Hematopoietic multipotent progenitor cell (in vitro differentiated cells): ENCODE measurements around the gene NUMB. TPM values are rescaled to one million over a fixed set of nuclear protein-coding genes. Genes with fewer than 3 reads are reported as not detected.

Source experiments
- DNase-seq, 3 donors: peaks; one replicate each; pipeline ENCODE4 v3.0.0-alpha.2; 2011 to 2015; ENCODE audit warnings: low read depth in 2 of 3, low spot score in 2 of 3
- total RNA-seq: library from RNA; depleted of rRNA; stranded (reverse); fragments of >200 nt; gene quantifications from one replicate; pipeline ENCODE4 v1.2.3, GENCODE V29; 2012

Gene NUMB
- total RNA-seq, 1 donor, result 38.5 TPM

DNA sequence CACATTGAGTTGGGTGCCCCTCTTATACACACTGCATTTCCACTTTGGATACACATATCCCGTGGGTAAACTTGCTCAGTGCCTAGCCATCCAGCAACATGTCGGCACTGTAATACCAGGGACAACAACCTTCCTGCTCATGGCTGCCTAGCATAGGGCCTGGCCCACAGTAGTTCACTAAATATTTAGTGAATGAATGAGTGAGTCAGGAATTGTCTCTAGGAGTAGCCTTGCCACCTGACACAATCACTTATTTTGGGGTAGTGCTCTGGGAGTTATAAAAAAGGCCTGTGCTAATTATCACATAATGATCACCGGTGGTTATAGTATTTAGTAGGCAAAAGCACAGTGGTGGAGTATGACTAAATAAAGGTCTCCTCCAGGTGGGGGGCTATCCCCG is 8.5 kb upstream of the NUMB start:
- no peak for DNase-seq

DNA sequence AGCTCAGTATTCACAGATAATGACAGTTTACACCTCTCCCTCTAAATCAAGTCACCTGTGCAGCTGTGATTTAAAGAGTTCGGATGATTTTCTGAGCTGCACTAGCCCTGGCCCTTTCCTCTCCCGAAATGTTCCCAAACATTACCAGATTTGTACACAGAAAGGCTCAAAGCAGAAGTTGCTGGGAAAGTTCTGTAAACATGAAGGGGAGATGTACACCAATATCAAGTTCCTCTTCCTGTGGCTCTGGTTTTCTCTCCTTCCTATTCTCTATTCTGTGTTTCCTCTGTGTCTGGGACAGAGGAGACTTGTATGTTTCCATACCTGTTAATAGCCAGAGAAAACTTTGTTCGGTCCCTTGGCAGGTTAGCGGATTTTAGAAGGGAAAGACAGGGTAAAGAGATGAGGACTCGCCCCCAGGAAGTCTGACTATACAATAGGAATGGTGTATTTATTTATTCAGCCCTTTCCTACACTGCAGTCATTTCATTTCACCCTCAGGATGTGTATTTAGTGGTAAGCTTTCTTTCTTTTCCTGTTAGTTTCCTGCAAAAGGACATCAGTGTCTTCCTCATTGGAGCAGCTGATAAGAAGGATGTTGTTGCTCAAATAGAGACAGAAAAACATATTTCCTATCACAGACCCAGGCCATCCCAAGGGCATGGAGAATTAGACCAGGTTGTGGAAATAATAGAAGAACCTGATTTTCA is 7.6 kb upstream of the NUMB start:
- no peak for DNase-seq

- peak in 1 of 3 donors; percentile 54 for DNase-seq
These were observed 5.1 kb upstream of the NUMB start for GRCh38 chr14:73463411-73463810.

GRCh38 chr14:73462815-73463214 is 4.5 kb upstream of the NUMB start:
- no peak for DNase-seq

DNA sequence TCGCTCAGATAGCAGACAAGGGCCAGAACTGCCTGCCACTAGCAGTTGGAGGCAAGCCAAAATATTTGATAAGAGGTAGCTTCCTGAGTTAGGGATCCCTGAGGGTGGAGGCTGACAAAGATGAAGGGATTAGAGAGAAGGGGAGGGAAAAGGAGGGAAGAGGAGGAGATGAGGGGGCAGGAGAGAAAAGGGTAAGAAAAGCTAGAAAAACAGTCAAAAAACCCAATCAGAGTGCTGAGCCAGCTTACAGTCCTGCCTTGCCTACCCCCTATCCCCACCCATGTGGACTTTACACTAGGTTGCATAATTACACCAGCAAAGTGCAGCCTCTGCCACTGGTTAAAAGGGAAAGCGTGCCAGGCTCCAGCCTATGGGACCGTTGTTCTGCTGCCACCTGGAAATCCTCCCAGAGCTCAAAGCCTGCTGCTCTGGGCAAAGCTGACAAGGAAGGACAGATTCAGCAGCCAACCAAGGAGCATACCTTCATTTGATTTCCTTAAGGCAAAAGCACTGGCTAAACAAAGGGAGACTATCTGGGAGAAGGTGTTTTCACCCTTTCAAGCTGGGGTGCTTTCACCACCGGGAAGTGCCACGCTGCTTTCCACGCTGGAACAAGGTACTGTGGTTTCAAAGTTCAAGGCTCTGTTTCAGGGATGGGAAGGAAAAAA is 3.8 kb upstream of the NUMB start:
- no peak for DNase-seq

GRCh38 chr14:73461478-73462047 is 3.2 kb upstream of the NUMB start:
- no peak for DNase-seq

- DNase-seq, result no peak
These were observed 2.4 kb upstream of the NUMB start for GRCh38 chr14:73460691-73461127.

GRCh38 chr14:73459959-73460358 is 1.6 kb upstream of the NUMB start:
- DNase-seq, result no peak

- DNase-seq, result no peak
These were observed 493 bp downstream of the NUMB start for GRCh38 chr14:73457924-73458182.

DNA sequence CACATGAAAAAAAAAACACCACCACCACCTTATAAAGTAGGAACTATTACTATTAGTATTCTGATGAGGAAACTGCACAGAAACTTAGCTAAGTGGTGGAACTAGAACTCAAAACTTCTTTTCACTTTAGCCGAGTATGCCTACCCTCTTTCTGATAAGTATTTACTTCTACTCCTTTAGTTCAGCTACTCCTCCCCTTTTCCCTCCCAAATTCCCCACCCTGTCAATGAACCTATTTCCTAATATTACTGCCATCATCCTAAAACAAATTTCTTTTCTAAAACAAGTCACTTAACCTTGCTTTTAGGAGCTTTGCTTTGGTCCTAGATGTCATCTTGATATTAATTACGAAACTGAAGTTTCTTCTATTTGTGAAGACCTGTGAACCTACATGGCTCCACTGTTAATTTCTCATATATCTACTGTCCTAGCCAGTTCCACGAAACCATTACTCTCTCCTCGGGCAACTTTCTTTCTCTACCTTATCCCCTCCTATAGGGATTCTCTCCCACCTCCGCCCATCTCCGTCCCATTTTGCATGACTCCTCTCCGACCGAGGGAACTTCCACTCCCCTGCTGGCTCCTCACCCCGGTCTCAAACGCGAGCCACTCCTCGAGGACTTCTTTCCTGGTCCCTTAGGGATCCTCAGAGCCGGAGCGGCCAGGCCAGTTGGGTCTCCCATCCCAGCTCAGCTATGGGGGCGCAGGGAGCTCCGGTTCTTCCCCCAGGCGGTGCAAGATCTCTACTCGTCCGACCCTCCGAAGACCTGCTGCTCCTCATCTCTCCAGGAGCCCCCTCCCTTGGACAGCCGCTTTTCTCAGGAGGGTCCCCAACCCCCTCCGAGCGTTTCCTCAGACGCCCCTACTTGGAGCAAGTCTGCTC is 1.1 kb downstream of the NUMB start:
- no peak for DNase-seq

GRCh38 chr14:73455294-73455693 is 3.1 kb downstream of the NUMB start:
- no peak for DNase-seq

- DNase-seq, result peak in 1 of 3 donors; percentile 42
These were observed 5.8 kb downstream of the NUMB start for GRCh38 chr14:73452341-73453186.

DNA sequence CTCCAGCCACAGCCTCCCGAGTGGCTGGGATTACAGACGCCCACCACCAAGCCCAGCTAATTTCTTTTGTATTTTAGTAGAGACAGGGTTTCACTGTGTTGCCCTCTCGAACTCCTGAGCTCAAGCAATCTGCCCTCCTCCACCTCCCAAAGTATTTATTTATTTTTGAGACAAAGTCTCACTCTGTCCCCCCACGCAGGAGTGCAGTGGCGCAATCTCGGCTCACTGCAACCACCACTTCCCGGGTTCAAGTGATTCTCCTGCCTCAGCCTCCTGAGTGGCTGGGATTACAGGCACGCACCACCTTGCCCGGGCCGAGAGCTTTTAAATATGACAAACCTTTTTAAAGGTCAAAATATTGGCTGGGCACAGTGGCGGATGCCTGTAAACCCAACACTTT is 14.6 kb downstream of the NUMB start:
- no peak for DNase-seq

DNA sequence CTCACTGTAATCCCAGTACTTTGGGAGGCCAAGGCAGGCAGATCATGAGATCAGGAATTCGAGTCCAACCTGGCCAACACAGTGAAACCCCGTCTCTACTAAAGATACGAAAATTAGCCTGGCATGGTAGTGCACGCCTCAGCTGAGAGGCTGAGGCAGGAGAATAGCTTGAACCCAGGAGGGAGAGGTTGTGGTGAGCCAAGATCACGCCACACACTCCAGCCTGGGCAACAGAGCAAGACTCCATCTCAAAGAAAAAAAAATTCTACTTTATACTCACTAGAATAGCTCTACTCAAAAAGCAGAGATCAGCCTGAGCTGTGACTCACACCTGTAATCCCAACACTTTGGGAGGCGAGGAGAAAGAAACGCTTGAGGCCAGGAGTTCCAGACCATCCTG is 17.1 kb downstream of the NUMB start:
- no peak for DNase-seq

- DNase-seq, result no peak
These were observed 19.4 kb downstream of the NUMB start for GRCh38 chr14:73438993-73439392.

DNA sequence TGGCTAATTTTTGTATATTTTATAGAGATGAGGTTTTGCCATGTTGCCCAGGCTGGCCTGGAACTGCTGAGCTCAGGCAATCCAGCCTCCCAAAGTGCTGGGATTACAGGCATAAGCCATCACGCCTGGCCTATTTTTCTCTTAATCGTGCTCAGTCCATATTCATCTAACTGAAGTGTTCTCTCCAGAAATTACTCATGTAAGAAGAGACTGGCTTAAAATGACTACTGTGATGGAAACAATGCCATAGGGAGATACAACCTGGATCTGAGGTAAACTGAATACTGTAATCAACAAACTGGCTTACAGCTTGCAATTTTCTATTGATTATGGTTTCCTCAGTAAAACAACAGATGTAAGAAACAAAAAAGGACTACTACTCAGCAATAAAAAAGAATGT is 21.1 kb downstream of the NUMB start:
- DNase-seq, result no peak

DNA sequence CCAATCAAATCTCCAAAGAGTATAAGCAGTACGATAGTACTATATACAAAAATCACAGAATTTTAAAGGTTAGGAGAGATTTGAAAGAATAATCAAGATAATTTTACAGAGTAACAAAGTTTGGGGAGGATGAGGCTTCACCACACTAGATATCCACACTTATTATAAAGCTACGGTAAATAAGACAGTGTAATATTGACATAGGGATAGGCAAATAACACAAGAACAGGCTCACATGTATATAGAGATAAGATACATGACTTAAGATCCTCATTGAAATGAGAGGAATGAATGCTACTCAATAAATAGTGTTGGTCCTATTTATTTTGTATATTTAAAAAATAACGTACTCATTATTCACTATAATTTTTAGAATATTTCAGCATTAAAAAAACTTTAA is 26.2 kb downstream of the NUMB start:
- DNase-seq, result no peak

DNA sequence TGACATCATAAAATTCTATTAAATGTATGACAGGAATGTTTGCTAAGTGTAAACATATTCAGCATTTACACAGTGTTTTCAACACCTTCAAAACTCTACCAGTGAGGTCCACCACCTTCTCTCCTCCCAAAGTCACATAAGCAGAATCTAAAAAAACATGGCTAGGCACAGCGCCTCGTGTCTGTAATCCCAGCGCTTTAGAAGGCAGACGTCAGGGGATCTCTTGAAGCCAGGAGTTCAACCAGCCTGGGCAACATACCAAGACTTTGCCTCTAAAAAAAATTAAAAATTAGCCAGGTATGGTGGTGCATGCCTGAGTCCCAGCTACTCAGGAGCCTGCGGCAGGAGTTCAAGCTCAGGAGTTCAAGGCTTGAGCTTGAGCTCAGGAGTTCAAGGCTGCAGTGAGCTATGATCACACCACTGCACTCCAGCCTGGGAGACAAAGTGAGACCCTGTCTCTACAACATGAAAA is 30.0 kb downstream of the NUMB start:
- DNase-seq, result no peak

DNA sequence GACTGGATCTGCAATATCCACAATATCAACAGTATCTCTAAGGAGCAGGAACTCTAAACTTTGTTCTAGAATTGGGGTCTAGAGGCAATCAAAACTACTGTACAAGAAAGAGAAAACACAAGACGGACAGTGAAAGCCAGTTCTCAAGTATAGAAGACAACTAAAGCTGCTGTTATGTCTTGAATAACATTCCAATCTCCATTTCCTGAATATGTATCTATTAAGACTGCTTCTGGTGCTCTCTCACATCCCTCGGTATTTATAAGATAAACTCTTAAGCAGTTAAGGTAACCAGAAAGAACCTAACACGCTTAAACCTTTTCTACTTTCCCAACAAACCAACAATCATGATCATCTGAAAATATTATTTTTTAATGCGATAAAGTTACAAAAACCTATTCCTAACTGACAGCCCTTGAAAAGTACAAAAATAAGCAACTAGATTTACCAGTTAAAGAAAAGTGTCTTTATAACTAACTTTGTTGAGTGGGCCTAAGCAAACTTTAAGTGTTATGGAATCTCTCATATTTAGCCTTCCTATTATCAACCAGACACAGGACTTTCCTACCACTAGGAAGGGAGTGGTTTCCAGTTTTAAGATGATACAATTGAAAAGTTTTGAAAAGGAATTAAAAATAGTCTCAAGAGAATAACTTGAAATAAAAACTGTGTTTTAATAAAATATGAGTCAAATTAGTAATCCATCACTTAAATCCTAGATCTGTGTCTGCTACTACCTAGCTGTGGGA is 30.7 kb downstream of the NUMB start:
- no peak for DNase-seq

DNA sequence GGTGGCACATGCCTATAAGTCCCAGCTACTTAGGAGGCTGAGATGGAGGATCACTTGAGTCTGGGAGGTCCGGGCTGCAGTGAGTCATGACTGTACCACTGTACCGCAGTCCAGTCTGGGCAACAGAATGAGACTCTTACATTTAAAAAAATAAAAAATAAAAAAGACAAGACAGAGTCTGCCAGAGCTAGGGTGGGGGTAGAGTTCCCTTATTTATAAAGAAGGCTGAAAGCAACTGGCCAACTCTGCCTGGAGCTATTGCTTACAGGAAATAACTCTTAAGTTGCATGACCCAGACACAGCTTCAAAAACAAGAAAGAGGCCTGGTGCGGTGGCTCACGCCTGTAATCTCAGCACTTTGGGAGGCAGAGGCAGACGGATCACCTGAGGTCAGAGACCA is 31.5 kb downstream of the NUMB start:
- DNase-seq, result no peak
